Vagina (tissue), 2 donors: Measurements from ENCODE around the gene FRMPD4.

Experiments used
- CTCF ChIP-seq, 3 experiments: fragments of 450-650 bp in 2 of 3; fragments of 200-600 bp in 1 of 3; sonication (generic) in 1 of 3; IDR thresholded peaks; one replicate each; pipeline ENCODE4 v1.5.1; 2017 to 2019; ENCODE audit warnings: antibody characterized with exemption in 3 of 3, mild to moderate bottlenecking in 2 of 3, moderate library complexity in 2 of 3
- POLR2AphosphoS5 ChIP-seq, 2 donors: sonication (generic); formaldehyde crosslinking; IDR thresholded peaks; one replicate each; pipeline ENCODE4 v1.9.0; 2017; ENCODE audit warnings: antibody characterized with exemption in 2 of 2, mild to moderate bottlenecking in 2 of 2, low read depth in 1 of 2; ENCODE audit not compliant: insufficient read depth in 1 of 2

- TF ChIP-seq CTCF (IDR thresholded peaks at IDR 0.05) (no peak), POLR2AphosphoS5 (IDR thresholded peaks at IDR 0.05; ENCODE audit: insufficient read depth in 1 of 2, low read depth in 1 of 2) (no peak)
These were observed 214.6 kb downstream of the FRMPD4 start for GRCh38 chrX:12352922-12353321.
